PC-3 (cell line): ENCODE data around the gene SMYD3. TPM values are rescaled to one million over a fixed set of nuclear protein-coding genes. Genes with fewer than 3 reads are reported as not detected.

Experiments used
- ATAC-seq: fragments of 200-7000 bp; cut with Tn5 transposase; 2 replicates; pipeline ENCODE4 v1.9.1; 2020; ENCODE audit warnings: mild to moderate bottlenecking, moderate library complexity
- BruUV-seq: library from RNA; stranded (reverse); fragments of 400-500 nt; replicated peaks from 2 replicates; lab custom pipeline; 2021; lab: Mats Ljungman, UMichigan
- CTCF ChIA-PET: fragments of 300-600 bp; sonication (Branson Sonifier 250); formaldehyde crosslinking; loops from one replicate; lab custom pipeline; 2022; ENCODE audit warnings: antibody characterized with exemption; lab: Charles Lee
- POLR2A ChIA-PET: fragments of 300-600 bp; sonication (Branson Sonifier 250); formaldehyde crosslinking; loops from one replicate; lab custom pipeline; 2022; ENCODE audit warnings: antibody characterized with exemption; ENCODE audit not compliant: unreplicated experiment; lab: Charles Lee
- DNase-seq: peaks from one replicate; pipeline ENCODE4 v3.0.0-alpha.2; 2015
- H2AFZ ChIP-seq: fragments of 300-600 bp; sonication (generic); 2 replicates; pipeline ENCODE4 v1.6.0; 2016; ENCODE audit warnings: antibody characterized with exemption, low read length
- H3F3A ChIP-seq: fragments of 300-600 bp; sonication (generic); one replicate; pipeline ENCODE4 v1.6.0; 2017; ENCODE audit warnings: antibody characterized with exemption, low read length, control low read depth, mild to moderate bottlenecking; ENCODE audit not compliant: unreplicated experiment
- H3K27ac ChIP-seq: fragments of 300-600 bp; sonication (generic); 2 replicates; pipeline ENCODE4 v1.5.1; 2016; ENCODE audit warnings: mild to moderate bottlenecking, low read length
- H3K27me3 ChIP-seq: fragments of 300-600 bp; sonication (generic); 2 replicates; pipeline ENCODE4 v1.6.1; 2016; ENCODE audit warnings: low read length, mixed read lengths
- H3K36me3 ChIP-seq: fragments of 300-600 bp; sonication (generic); 2 replicates; pipeline ENCODE4 v1.6.1; 2016; ENCODE audit warnings: low read depth, mixed run types, low read length, mixed read lengths
- H3K4me1 ChIP-seq: fragments of 300-600 bp; sonication (generic); 2 replicates; pipeline ENCODE4 v1.5.1; 2016; ENCODE audit warnings: low read length; ENCODE audit not compliant: insufficient read depth
- H3K4me2 ChIP-seq: fragments of 300-600 bp; sonication (generic); 2 replicates; pipeline ENCODE4 v1.6.0; 2016; ENCODE audit warnings: low read length
- H3K4me3 ChIP-seq: fragments of 300-600 bp; sonication (generic); 2 replicates; pipeline ENCODE4 v1.5.1; 2016; ENCODE audit warnings: mild to moderate bottlenecking, low read length, mixed read lengths
- H3K79me2 ChIP-seq: fragments of 300-600 bp; sonication (generic); 2 replicates; pipeline ENCODE4 v1.6.1; 2017; ENCODE audit warnings: low read length, mixed read lengths
- H3K9ac ChIP-seq: fragments of 300-600 bp; sonication (generic); 2 replicates; pipeline ENCODE4 v1.6.0; 2016; ENCODE audit warnings: mild to moderate bottlenecking, low read length
- H3K9me2 ChIP-seq: fragments of 300-600 bp; sonication (generic); replicated peaks from 2 replicates; pipeline ENCODE4 v1.6.1; 2016; ENCODE audit warnings: mixed run types, low read length, mixed read lengths
- H3K9me3 ChIP-seq: fragments of 300-600 bp; sonication (generic); 2 replicates; pipeline ENCODE4 v1.6.1; 2016; ENCODE audit warnings: low read length, mixed read lengths
- H4K20me1 ChIP-seq: fragments of 300-600 bp; sonication (generic); 2 replicates; pipeline ENCODE4 v1.6.1; 2016; ENCODE audit warnings: low read length, mixed read lengths
- EZH2 ChIP-seq: fragments of 300-600 bp; sonication (generic); IDR thresholded peaks from one replicate; pipeline ENCODE4 v1.6.1; 2017; ENCODE audit warnings: antibody characterized with exemption, mild to moderate bottlenecking, low read length; ENCODE audit not compliant: unreplicated experiment
- EZH2phosphoT487 ChIP-seq: fragments of 300-600 bp; sonication (generic); IDR thresholded peaks from 2 replicates; pipeline ENCODE4 v1.6.1; 2018; ENCODE audit warnings: mild to moderate bottlenecking, antibody characterized with exemption, low read length, borderline replicate concordance
- intact Hi-C: fragments of 100-400 bp; cut with micrococcal nuclease; formaldehyde crosslinking; loops from 2 replicates; pipeline ENCODE4 v1.9.0; 2023
- total RNA-seq: library from RNA; depleted of rRNA; stranded (reverse); fragments of >200 nt; gene quantifications from 2 replicates; pipeline ENCODE4 v1.2.3, GENCODE V29; 2014
- TF ChIP-seq, protein P1 (sequence below): fragments of 300-600 bp; sonication (generic); conservative IDR thresholded peaks from 2 replicates; pipeline ENCODE4 v1.5.1; 2017; ENCODE audit warnings: antibody characterized with exemption, low read depth, mild to moderate bottlenecking, low read length

Gene SMYD3
- total RNA-seq, 1 experiment from 2014 or later: 33.0 TPM

DNA sequence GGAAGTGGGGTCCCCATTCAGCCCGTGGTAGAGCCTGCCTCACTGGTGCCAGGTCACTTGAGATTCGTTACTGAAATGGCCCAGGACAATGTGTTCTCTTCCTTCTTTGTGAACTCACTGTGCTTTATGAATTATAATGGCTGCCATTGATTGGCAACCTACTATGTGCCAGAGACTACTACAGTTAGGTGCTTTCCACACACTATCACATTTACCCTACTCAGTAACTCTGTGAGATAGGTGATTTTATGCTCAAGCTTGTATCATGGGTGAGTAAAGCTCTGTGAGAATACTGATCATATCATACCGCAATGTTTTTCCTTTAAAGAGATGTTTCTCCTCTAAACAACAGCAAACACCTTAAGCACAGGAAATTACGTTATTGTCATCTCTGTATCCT, 225.9 kb downstream of the SMYD3 start:
- ATAC-seq (peak; percentile 32), DNase-seq (no peak)
- intact Hi-C loops: loop anchor here (2.0 to 5.0 kb wide), 5 partner anchors 124 to 1129 kb away; partner anchors contain the start of gene KIF26B
- Histone ChIP-seq H4K20me1 (no peaks in the 10 kb centered on the region), H3K4me3 (no peak overlapping the region), H3K9ac (peak overlapping the region; percentile 2; the same call in 1 of the 2 replicates), H3K4me1 (peaks cover 23% of the 10 kb centered on the region), H3K27ac (peak overlapping the region; percentile 54), H3K4me2 (peak overlapping the region; percentile 42), H3K79me2 (no peaks in the 10 kb centered on the region), H3K36me3 (no peaks in the 10 kb centered on the region), H3K9me3 (no peaks in the 10 kb centered on the region), H3K27me3 (no peaks in the 10 kb centered on the region), H3K9me2 (no peaks in the 10 kb centered on the region), H3F3A (no peaks in the 10 kb centered on the region), H2AFZ (no peak overlapping the region)
- TF ChIP-seq, protein P1, sequence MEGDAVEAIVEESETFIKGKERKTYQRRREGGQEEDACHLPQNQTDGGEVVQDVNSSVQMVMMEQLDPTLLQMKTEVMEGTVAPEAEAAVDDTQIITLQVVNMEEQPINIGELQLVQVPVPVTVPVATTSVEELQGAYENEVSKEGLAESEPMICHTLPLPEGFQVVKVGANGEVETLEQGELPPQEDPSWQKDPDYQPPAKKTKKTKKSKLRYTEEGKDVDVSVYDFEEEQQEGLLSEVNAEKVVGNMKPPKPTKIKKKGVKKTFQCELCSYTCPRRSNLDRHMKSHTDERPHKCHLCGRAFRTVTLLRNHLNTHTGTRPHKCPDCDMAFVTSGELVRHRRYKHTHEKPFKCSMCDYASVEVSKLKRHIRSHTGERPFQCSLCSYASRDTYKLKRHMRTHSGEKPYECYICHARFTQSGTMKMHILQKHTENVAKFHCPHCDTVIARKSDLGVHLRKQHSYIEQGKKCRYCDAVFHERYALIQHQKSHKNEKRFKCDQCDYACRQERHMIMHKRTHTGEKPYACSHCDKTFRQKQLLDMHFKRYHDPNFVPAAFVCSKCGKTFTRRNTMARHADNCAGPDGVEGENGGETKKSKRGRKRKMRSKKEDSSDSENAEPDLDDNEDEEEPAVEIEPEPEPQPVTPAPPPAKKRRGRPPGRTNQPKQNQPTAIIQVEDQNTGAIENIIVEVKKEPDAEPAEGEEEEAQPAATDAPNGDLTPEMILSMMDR: no peak
- TF ChIP-seq EZH2 (no peak), EZH2phosphoT487 (no peak)
- no TSS peak for BruUV-seq
- ChIA-PET POLR2A (interaction anchor here (0.6 kb wide), 1 partner anchor 547 kb away, joined by 3 read pairs; no protein-coding TSS in a partner anchor), CTCF (interaction anchor here (0.6 to 1.6 kb wide), 7 partner anchors 36 to 646 kb away, joined by 3 to 7 read pairs (median 3); no protein-coding TSS in a partner anchor)

DNA sequence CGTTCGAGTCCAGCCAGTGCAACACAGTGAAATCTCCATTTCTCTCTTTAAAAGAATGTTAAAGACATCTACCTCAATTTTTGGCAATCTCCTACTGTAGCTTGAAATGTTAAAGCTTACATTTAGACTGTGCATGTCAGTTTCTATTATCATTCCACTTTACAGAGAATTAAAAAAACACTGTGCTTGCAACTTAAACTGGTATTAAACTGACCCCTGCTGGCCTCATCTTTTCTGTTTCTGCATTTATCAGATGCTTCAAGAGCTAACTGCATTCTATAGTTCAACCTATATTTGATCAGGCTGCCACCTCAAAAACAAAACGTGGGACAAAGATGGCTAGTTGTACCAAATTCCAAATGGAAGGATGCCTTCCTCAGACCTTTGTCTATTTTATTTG, 226.5 kb downstream of the SMYD3 start:
- POLR2A ChIA-PET: no interaction called here
- ATAC-seq: peak; percentile 17; the same call in 1 of the 2 replicates
- DNase-seq: peak; percentile 44
- H3F3A ChIP-seq: no peaks in the 10 kb centered on the region
- H3K27ac ChIP-seq: peak overlapping the region; percentile 54
- H3K79me2 ChIP-seq: no peaks in the 10 kb centered on the region
- no peaks in the 10 kb centered on the region for H3K9me3 ChIP-seq
- BruUV-seq: no TSS peak
- H3K9ac ChIP-seq: no peak overlapping the region
- no peaks in the 10 kb centered on the region for H4K20me1 ChIP-seq
- no peaks in the 10 kb centered on the region for H3K9me2 ChIP-seq
- H3K4me2 ChIP-seq: no peak overlapping the region
- peaks cover 23% of the 10 kb centered on the region for H3K4me1 ChIP-seq
- intact Hi-C loops: loop anchor here (1.0 to 5.0 kb wide), 6 partner anchors 124 to 1128 kb away; partner anchors contain the start of gene KIF26B
- TF ChIP-seq, protein P1: peak; percentile 67
- TF ChIP-seq EZH2: no peak
- no peak overlapping the region for H2AFZ ChIP-seq
- H3K36me3 ChIP-seq: no peaks in the 10 kb centered on the region
- H3K4me3 ChIP-seq: no peak overlapping the region
- H3K27me3 ChIP-seq: no peaks in the 10 kb centered on the region
- CTCF ChIA-PET: interaction anchor here (0.5 to 1.6 kb wide), 9 partner anchors 8 to 958 kb away, joined by 3 to 7 read pairs (median 3); no protein-coding TSS in a partner anchor

DNA sequence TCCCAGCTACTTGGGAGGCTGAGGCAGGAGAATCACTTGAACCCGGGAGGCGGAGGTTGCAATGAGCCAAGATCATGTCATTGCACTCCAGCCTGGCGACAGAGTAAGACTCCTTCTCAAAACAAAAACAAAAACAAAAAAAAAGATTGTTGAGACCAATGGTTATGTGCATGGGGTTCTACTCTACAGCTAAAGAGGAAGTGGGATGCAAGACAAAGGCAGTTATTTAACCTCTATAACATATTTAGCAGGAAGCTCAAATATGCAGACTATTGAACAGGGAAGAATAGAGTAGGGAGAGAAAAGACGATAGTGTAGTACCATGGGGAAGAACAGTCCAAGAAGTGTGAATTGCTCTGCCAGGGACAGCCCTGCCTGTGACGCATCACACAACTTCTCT, 227.7 kb downstream of the SMYD3 start:
- no peaks in the 10 kb centered on the region for H3F3A ChIP-seq
- no peaks in the 10 kb centered on the region for H4K20me1 ChIP-seq
- peaks cover 23% of the 10 kb centered on the region for H3K4me1 ChIP-seq
- ChIA-PET CTCF (interaction anchor here (0.9 to 1.6 kb wide), 2 partner anchors 14 to 269 kb away, joined by 3 to 4 read pairs; no protein-coding TSS in a partner anchor), POLR2A (no interaction called here)
- no peaks in the 10 kb centered on the region for H3K9me3 ChIP-seq
- H3K9me2 ChIP-seq: no peaks in the 10 kb centered on the region
- H3K27ac ChIP-seq: no peak overlapping the region
- intact Hi-C loops: no loop called here
- no peak overlapping the region for H3K4me2 ChIP-seq
- H3K4me3 ChIP-seq: no peak overlapping the region
- H3K27me3 ChIP-seq: no peaks in the 10 kb centered on the region
- ATAC-seq (no peak), DNase-seq (no peak)
- no peaks in the 10 kb centered on the region for H3K36me3 ChIP-seq
- TF ChIP-seq, protein P1: no peak
- TF ChIP-seq EZH2phosphoT487 (no peak), EZH2 (no peak)
- H3K9ac ChIP-seq: no peak overlapping the region
- H3K79me2 ChIP-seq: no peaks in the 10 kb centered on the region
- no TSS peak for BruUV-seq
- no peak overlapping the region for H2AFZ ChIP-seq
